ENCODE measurements around the gene OGFOD3.
"Not testable (repeated sequence)": the region's sequence is repeated elsewhere in the genome, so short reads cannot be mapped to it uniquely, and the experiment has no call there.

The OGFOD3 gene

GRCh38 chr17:82386881-82387704 is 31.3 kb downstream of the OGFOD3 start:
- DNase-seq (ENCODE audit: low spot score): no peak

- no peak for DNase-seq (ENCODE audit: low spot score)
These were observed 32.0 kb downstream of the OGFOD3 start for GRCh38 chr17:82386255-82386831.

GRCh38 chr17:82385559-82386254 is 32.7 kb downstream of the OGFOD3 start:
- no peak for DNase-seq (ENCODE audit: low spot score)

GRCh38 chr17:82384730-82385481 is 33.5 kb downstream of the OGFOD3 start:
- DNase-seq (ENCODE audit: low spot score): no peak

- no peak for DNase-seq (ENCODE audit: low spot score)
These were observed 34.2 kb downstream of the OGFOD3 start for GRCh38 chr17:82384051-82384729.

- DNase-seq (ENCODE audit: low spot score): no peak
These were observed 35.0 kb downstream of the OGFOD3 start for GRCh38 chr17:82383411-82383810.

GRCh38 chr17:82382933-82383255 is 35.5 kb downstream of the OGFOD3 start:
- no peak for DNase-seq (ENCODE audit: low spot score)

- DNase-seq (ENCODE audit: low spot score): not testable (repeated sequence)
These were observed 36.0 kb downstream of the OGFOD3 start for GRCh38 chr17:82382220-82382932.

- not testable (repeated sequence) for DNase-seq (ENCODE audit: low spot score)
These were observed 36.7 kb downstream of the OGFOD3 start for GRCh38 chr17:82381703-82382009.

GRCh38 chr17:82380860-82381702 is 37.3 kb downstream of the OGFOD3 start:
- DNase-seq (ENCODE audit: low spot score): no peak

- no peak for DNase-seq (ENCODE audit: low spot score)
These were observed 39.7 kb downstream of the OGFOD3 start for GRCh38 chr17:82378741-82379021.

GRCh38 chr17:82377924-82378740 is 40.3 kb downstream of the OGFOD3 start:
- DNase-seq (ENCODE audit: low spot score): no peak

- not testable (repeated sequence) for DNase-seq (ENCODE audit: low spot score)
These were observed 41.1 kb downstream of the OGFOD3 start for GRCh38 chr17:82377294-82377693.

GRCh38 chr17:82376042-82376730 is 42.2 kb downstream of the OGFOD3 start:
- no peak for DNase-seq (ENCODE audit: low spot score)

- DNase-seq (ENCODE audit: low spot score): no peak
These were observed 42.9 kb downstream of the OGFOD3 start for GRCh38 chr17:82375359-82376041.

- DNase-seq (ENCODE audit: low spot score): no peak
These were observed 43.6 kb downstream of the OGFOD3 start for GRCh38 chr17:82374626-82375331.

- no peak for DNase-seq (ENCODE audit: low spot score)
These were observed 44.4 kb downstream of the OGFOD3 start for GRCh38 chr17:82373731-82374625.

Data from CD4-positive, alpha-beta T cell treated with Interleukin-15 for 4 hours (primary cell).